ENCODE data around the gene RHBDD1.
A peak's percentile ranks its signal among the peaks of the same experiment; 100 is the strongest.

Gene RHBDD1

DNA sequence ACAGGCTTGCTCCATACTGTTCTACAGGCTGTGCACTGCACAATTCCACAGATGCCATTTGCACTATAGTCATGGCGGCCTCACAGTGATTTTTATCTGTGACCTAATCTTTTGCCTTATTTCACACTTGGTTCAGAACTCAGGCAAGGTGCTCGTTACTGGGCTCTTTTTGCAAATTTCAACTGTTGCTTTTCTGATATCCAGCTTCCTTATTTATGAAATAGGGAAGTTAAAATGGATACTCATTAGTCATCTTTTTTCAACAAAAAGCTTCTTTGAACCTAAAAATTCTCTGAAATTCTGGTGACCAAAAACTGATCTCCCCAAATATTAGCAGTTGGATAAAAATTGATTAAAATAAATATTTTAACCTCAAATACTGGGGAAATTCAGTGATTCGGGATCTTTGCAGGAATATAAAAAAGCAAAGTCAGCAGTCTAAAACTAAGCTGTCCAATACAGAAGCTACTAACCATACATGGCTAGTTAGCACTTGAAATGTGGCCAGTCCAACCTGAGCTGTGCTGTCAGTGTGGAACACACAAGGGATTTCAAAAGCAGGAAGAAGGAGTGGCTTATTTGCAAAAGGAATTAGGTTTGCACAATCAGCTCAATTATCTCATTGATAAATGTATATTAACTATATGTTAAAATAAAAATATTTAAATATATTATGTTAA lies 193.7 kb downstream of the RHBDD1 start:
- no peak for DNase-seq (ENCODE audit: low read depth)
- in situ Hi-C loops (cut with HindIII; ENCODE audit: low sequenced_read_pairs), result no loop called here
- no peak overlapping the region for H3K4me3 ChIP-seq (ENCODE audit: low read depth, low read length)
- TF ChIP-seq, protein P1, sequence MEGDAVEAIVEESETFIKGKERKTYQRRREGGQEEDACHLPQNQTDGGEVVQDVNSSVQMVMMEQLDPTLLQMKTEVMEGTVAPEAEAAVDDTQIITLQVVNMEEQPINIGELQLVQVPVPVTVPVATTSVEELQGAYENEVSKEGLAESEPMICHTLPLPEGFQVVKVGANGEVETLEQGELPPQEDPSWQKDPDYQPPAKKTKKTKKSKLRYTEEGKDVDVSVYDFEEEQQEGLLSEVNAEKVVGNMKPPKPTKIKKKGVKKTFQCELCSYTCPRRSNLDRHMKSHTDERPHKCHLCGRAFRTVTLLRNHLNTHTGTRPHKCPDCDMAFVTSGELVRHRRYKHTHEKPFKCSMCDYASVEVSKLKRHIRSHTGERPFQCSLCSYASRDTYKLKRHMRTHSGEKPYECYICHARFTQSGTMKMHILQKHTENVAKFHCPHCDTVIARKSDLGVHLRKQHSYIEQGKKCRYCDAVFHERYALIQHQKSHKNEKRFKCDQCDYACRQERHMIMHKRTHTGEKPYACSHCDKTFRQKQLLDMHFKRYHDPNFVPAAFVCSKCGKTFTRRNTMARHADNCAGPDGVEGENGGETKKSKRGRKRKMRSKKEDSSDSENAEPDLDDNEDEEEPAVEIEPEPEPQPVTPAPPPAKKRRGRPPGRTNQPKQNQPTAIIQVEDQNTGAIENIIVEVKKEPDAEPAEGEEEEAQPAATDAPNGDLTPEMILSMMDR (IDR thresholded peaks at IDR 0.05; ENCODE audit: low read depth, low read length, missing control alignments), result no peak

DNA sequence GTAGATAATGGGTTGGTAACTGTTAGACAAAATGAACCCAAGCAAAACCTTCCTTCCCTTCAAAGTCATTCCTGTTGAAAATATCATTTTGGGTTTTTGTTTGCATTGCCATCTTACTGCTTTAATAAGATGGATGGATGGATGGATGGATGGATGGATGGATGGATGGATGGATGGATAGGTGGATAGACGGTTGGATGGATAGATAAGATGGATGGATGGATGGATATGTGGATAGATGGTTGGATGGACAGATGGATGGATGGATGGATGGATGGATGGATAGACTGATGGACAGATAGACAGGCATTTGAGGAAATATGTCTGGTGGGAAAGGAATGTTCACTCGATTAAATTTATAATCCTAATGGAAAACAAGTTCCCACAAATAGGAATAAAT lies 194.9 kb downstream of the RHBDD1 start:
- no peak overlapping the region for H3K4me3 ChIP-seq (ENCODE audit: low read depth, low read length)
- TF ChIP-seq, protein P1 (IDR thresholded peaks at IDR 0.05; ENCODE audit: low read depth, low read length, missing control alignments), result no peak
- no peak for DNase-seq (ENCODE audit: low read depth)
- in situ Hi-C loops (cut with HindIII; ENCODE audit: low sequenced_read_pairs), result no loop called here

- no peak for DNase-seq (ENCODE audit: low read depth)
- in situ Hi-C loops (cut with HindIII; ENCODE audit: low sequenced_read_pairs), result no loop called here
- TF ChIP-seq, protein P1 (IDR thresholded peaks at IDR 0.05; ENCODE audit: low read depth, low read length, missing control alignments), result no peak
- H3K4me3 ChIP-seq (ENCODE audit: low read depth, low read length), result no peak overlapping the region
These were observed 195.5 kb downstream of the RHBDD1 start for GRCh38 chr2:227031379-227031778.

- H3K4me3 ChIP-seq (ENCODE audit: low read depth, low read length), result no peak overlapping the region
- in situ Hi-C loops (cut with HindIII; ENCODE audit: low sequenced_read_pairs), result no loop called here
- no peak for DNase-seq (ENCODE audit: low read depth)
- TF ChIP-seq, protein P1 (IDR thresholded peaks at IDR 0.05; ENCODE audit: low read depth, low read length, missing control alignments), result peak; percentile 68
These were observed 197.8 kb downstream of the RHBDD1 start for GRCh38 chr2:227033471-227034148.

- in situ Hi-C loops (cut with HindIII; ENCODE audit: low sequenced_read_pairs), result no loop called here
- TF ChIP-seq, protein P1 (IDR thresholded peaks at IDR 0.05; ENCODE audit: low read depth, low read length, missing control alignments), result no peak
These were observed 200.0 kb downstream of the RHBDD1 start for GRCh38 chr2:227035711-227036367.

GRCh38 chr2:227036527-227036926 lies 200.7 kb downstream of the RHBDD1 start:
- no peak for DNase-seq (ENCODE audit: low read depth)
- TF ChIP-seq, protein P1 (IDR thresholded peaks at IDR 0.05; ENCODE audit: low read depth, low read length, missing control alignments), result no peak
- no peak overlapping the region for H3K4me3 ChIP-seq (ENCODE audit: low read depth, low read length)
- in situ Hi-C loops (cut with HindIII; ENCODE audit: low sequenced_read_pairs), result no loop called here

More at GRCh38 chr2:227035711-227036367, 200.0 kb downstream of the RHBDD1 start:
- H3K4me3 ChIP-seq (ENCODE audit: low read depth, low read length), result no peak overlapping the region
- DNase-seq (ENCODE audit: low read depth), result no peak

Data from astrocyte of the cerebellum (primary cell).